Fibroblast of mammary gland (primary cell): ENCODE data around the gene NIPAL3.
A peak's percentile ranks its signal among the peaks of the same experiment; 100 is the strongest.

ENCODE experiments used
- DNase-seq: peaks from one replicate; pipeline ENCODE4 v3.0.0-alpha.2; 2010; ENCODE audit warnings: low read depth
- H3K4me3 ChIP-seq: 2 replicates; pipeline ENCODE4 v1.5.1; 2011; ENCODE audit warnings: low read depth, mild to moderate bottlenecking, low read length, moderate library complexity; ENCODE audit not compliant: control insufficient read depth
- CTCF ChIP-seq: conservative IDR thresholded peaks from 2 replicates; pipeline ENCODE4 v1.5.1; 2011; ENCODE audit warnings: low read depth, low read length, inconsistent platforms; ENCODE audit not compliant: control insufficient read depth, insufficient read depth

The NIPAL3 gene

GRCh38 chr1:24420547-24420946, 4.9 kb downstream of the NIPAL3 start:
- TF ChIP-seq CTCF: no peak
- no peak for DNase-seq
- H3K4me3 ChIP-seq: no peak overlapping the region

DNA sequence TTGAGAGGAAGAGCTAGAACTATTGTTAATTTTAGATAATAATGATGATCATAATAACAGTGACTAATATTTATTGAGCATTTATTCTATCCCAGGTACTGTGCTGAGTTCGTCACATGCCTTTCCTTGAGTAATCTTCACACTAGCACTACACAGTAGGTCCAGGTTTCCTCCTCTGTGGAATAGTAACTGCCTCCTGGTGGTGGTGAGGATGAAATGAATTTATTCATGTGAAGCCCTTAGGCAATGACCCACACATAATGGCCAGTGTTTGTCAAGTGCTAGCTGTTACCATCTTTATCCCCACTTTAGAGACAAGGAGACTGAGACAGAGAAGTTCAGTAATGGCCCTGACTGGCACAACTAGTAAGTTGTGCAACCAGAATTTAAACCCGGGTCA, 5.9 kb downstream of the NIPAL3 start:
- peak; percentile 17 for TF ChIP-seq CTCF
- DNase-seq: no peak
- no peak overlapping the region for H3K4me3 ChIP-seq

GRCh38 chr1:24424207-24424606, 8.6 kb downstream of the NIPAL3 start:
- H3K4me3 ChIP-seq: no peak overlapping the region

GRCh38 chr1:24424990-24425389, 9.4 kb downstream of the NIPAL3 start:
- TF ChIP-seq CTCF: no peak
- no peak for DNase-seq
- H3K4me3 ChIP-seq: no peak overlapping the region

More at GRCh38 chr1:24424207-24424606, 8.6 kb downstream of the NIPAL3 start:
- DNase-seq: no peak
- TF ChIP-seq CTCF: no peak

- no peak for DNase-seq
- no peak overlapping the region for H3K4me3 ChIP-seq
- TF ChIP-seq CTCF: no peak
Measured at GRCh38 chr1:24425441-24425840, 9.8 kb downstream of the NIPAL3 start.

DNA sequence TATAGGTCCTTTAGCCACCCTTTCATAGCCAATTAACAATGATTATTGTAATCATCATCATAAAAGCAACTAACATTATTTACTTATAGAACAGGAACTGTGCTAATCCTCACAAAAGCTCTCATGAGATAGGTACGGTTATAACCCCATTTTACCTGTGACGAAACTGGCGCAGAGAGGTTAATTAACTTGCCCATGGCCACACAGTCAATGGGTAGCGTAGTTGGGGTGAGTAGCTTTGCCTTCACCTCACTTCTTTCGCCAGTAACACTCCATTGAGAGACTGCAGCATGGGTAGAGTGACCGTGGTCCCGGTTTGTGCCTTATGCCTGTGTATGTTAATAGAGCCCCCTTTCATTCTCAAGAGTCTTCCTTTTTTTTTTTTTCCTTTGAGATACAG, 10.3 kb downstream of the NIPAL3 start:
- no peak overlapping the region for H3K4me3 ChIP-seq
- no peak for DNase-seq
- TF ChIP-seq CTCF: no peak
